Spleen (tissue), 7 donors: ENCODE measurements around the gene SIM2.

Experiments
- CTCF ChIP-seq, 11 experiments: fragments of 200-600 bp in 7 of 11; fragments of 450-650 bp in 4 of 11; sonication (generic) in 4 of 11; IDR thresholded peaks in 8 of 11; conservative IDR thresholded peaks in 3 of 11; 1 replicate in 7 of 11; 2 replicates in 4 of 11; pipeline versions ENCODE4 v1.4.0 to v1.8.0; 2016 to 2021; ENCODE audit warnings: antibody characterized with exemption in 11 of 11, inconsistent platforms in 4 of 11, mild to moderate bottlenecking in 1 of 11
- POLR2A ChIP-seq, 3 donors: fragments of 450-650 bp; IDR thresholded peaks; one replicate each; pipeline ENCODE4 v1.5.1; 2017; ENCODE audit warnings: antibody characterized with exemption in 3 of 3, mild to moderate bottlenecking in 1 of 3
- donor health status: DM: no; HTN: no; CAD: no; lungs with moderate emphysema.
- donor health status: DM: no; HTN: no; CAD: no.
- donor health status: DM: no; HTN: no; CAD: no.

GRCh38 chr21:36672737-36673136, 26.2 kb upstream of the SIM2 start:
- no peak for TF ChIP-seq POLR2A (IDR thresholded peaks at IDR 0.05)
- no peak for TF ChIP-seq CTCF (IDR thresholded peaks at IDR 0.05 in 8 of 11, conservative IDR thresholded peaks at IDR 0.05 in 3 of 11)
